ENCODE results near the gene AMZ2.
"Not testable (repeated sequence)": the region's sequence is repeated elsewhere in the genome, so short reads cannot be mapped to it uniquely, and the experiment has no call there.

The AMZ2 gene

DNA sequence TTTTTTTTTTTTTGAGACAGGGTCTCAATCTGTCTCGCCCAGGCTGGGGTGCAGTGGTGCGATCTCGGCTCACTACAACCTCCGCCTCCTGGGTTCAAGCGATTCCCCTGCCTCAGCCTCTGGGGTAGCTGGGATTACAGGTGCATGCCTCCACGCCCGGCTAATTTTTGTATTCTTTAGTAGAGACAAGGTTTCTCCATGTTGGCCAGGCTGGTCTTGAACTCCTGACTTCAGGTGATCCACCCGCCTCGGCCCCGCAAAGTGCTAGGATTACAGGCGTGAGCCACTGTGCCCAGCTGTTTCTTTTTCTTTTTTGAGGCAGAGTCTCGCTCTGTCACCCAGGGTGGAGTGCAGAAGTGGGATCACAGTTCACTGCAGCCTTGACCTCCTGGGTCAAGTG lies 27.1 kb upstream of the AMZ2 start:
- DNase-seq: not testable (repeated sequence)

DNA sequence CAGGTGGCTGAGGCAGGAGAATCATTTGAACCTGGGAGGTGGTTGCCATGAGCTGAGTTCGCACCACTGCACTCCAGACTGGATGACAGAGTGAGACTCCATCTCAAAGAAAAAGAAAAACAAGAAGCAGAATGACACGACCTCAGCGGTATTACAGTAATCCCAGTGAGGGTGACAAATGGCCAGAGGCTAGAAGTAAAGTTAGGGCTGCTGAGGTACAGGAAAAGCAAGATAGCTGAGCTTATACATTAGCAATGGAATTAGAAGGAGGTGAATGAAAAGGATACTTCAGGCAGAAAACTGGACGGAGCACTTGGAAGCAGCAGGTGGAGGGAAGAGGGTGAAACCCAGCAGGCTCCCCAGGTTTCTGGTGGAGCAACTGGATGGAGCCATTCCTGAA lies 26.1 kb upstream of the AMZ2 start:
- DNase-seq: no peak

DNA sequence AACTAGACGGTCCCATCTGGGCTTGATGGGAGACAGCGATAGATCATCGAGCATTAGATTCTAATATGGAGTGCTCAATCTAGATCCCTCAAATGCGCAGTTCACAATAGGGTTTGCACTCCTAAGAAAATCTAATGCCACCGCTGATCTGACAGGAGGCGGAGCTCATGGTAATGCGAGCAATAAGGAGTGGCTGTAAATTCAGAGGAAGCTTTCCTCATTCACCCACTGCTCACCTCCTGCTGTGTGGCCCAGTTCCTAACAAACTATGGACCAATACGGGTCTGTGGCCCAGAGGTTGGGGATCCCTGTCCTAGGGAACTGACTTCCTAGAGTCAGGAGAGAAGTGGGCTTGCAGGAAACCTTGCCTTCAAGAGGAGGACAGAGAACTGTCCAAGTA lies 25.2 kb upstream of the AMZ2 start:
- DNase-seq: no peak

DNA sequence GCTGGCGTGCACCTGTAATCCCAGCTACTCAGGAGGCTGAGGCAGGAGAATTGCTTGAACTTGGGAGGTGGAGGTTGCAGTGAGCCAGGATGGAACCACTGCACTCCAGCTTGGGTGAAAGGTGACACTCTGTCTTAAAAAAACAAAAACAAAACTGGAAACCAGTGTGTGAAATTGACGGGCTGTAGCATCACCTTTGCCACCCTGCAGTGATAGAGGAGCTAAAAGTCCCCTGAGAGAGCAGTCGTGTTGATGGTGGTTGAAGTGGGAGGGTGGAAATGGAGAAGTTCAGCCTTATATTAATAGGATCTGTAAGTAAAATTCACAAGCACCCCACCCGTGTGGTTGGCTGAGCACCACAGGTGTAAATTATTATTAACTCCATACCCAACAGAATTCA lies 22.8 kb upstream of the AMZ2 start:
- not testable (repeated sequence) for DNase-seq

DNA sequence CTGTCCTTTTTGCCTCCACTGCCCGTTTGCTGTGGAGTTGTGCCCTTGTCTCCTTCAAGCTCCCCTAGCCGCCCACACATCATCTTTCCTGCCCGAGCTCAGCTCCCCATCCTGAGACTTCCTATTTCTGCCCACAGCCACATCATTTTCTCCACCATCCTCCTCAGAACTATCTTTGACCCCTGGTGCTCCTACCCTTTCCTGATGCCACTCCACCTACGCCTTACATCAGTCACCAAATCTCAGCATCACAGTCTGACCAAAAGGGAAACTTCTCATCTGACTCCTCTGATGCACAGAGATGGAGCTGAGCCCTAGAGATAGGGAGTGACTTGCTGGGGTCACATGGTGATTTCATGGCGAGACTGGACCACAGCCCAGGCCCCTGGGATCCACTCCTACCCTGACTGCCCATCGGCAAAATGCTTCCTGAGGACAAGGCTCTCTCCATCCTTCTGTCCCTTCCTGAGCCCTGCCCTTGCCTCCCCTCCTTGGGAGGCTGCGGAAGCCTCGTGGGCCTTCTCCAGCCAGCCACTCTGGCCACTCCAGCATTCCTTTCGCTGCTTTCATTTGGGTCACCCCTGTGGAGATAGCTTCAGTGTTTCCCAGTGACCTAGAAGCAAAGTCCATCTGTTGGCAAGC lies 19.7 kb upstream of the AMZ2 start:
- not testable (repeated sequence) for DNase-seq

DNA sequence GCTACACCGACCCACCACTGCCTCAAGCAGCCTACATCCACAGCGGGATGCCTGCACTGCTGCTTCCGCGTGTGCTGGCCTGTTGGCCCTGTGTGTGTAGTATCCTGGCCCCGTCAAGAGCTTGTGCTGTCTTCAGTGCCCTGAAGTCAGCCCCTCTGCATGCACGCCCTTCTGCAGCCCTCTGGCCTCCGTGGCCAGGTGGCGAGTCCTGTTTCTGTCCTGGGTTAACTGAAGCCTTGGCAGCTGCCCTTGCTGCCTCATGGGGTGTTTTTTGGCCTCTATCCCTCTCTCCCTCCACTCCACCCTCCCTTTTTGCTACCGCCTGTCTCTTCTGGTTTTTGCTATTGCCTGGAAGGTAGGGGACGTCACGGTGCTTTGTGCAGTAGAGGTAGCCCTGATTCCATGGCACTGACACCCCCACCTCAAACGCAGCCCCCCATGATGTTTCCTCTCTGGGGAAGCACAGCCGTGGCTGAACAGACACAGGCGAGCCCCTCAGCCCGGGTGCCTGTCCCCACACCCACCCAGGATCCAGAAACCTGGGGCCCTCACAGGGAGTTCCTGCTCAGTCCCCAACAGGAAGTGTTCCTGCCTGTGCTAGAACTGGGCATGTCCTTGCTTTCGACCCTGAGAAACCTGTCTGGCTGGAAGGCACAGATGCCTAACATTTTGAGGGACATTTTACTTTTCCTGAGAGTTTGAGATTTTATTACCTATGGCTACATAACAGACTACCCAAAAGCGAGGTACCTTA lies 18.8 kb upstream of the AMZ2 start:
- DNase-seq: no peak

DNA sequence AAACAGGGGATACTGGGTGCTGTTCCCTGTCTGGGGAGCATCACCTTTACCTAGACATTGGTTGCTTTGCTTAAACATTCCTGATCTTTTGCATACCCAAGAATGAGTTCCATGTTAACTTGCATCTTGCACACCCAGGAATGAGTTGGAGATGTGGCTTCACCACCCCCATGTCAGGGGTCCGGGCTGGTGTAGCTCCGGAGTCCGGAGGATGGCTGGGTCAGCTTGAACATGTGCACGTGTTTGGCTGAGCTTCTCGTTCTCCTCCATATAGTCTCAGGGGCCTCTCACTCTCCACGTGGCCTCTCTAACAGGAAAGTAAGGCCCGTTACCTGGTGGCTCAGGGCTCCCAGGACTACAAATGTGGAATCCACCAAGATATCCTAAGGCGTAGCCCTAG lies 18.2 kb upstream of the AMZ2 start:
- no peak for DNase-seq

DNA sequence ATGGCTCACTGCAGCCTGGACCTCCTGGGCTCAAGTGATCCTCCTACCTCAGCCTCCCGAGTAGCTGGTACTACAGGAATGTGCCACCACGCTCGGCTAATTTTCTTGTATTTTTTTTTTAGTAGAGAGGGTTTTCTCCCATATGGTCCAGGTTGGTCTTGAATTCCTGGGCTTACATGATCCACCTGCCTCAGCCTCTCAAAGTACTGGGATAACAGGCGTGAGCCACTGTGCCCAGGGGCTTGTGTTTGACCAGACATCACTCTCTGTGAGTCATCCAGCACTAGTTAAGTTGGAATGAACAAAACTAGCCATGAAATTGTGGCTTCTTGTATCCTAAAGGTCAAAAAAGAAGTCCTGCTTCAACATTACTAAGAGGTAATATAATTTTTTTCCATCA lies 16.7 kb upstream of the AMZ2 start:
- not testable (repeated sequence) for DNase-seq

DNA sequence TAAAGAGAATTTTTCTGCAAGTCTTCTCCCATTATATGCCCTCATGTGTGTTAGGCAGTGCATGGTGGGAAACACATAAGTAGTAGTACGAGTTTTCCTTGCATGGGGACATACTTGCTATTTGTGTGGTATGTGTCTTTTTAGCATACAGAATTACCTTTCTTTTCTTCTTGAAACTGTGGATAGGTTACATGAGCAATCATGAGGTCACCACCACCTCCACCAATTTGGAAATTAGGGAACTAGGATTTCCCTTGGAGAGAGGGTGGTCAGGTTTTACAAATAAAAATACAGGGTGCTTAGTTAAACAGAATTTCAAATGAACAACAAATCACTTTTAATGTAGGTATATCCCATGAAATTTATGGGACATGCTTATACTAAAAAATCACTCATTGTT lies 16.3 kb upstream of the AMZ2 start:
- DNase-seq: no peak

DNA sequence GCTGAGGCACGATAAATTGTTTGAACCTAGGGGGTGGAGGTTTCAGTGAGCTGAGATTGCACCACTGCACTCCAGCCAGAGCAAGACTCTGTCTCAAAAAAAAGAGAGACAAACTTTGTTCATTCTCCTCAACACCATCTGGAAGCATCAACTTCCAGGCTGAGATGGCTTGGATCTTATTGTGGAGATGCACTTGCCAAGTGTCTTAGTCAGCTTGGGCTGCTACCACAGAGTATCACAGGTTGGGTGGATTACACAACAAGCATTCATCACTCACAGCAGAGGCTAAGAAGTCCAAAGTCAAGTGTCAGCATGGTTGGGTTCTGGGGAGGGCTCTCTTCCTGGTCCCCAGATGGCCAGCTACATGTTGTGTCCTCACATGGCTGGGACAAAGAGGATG lies 15.1 kb upstream of the AMZ2 start:
- peak; percentile 11 for DNase-seq

DNA sequence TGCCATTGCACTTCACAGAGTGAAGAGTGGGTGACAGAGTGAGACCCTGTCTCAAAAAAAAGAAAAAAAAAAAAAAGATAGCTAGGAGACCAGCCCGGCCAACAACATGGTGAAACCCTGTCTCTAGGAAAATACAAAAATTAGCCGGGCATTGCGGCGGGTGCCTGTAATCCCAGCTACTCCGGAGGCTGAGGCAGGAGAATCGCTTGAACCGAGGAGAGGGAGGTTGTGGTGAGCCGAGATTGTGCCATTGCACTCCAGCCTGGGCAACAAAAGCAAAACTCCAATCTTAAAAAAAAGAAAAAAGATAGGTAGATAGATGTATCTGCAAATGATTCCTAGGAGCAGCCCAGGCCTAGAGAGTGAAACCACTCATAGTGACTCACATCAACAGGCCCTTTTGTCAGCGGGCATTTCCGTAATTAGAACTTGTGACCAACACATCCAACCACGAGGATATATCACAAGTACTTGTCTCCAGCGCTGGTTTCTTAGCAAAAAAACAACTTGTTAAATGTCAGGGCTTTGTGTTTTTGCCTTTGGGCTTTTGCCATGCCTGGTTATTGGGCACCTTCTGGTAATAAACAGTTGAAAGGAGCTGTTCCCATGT lies 13.0 kb upstream of the AMZ2 start:
- DNase-seq: peak; percentile 69

DNA sequence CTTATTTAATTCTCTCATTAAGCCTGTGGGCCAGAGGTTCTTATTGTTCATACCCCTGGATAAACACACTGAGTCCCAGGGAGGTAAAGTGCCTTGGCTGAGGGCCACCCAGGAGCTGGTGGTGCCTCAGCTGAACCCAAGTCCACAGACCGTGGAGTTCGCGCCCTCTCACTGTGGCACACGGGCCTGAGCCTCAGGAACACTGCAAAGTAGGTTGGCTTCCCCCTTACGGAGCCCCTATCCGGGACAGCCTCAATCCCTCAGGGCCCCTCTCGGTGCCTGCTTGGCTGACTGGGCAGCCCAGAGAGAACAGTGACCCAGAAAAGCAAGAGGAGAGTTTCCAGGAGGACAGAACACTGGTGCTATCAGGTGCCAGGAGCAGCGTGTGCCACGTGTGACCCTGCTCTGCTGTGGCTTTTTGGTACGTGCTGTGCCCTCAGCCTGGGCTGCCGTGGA lies 12.5 kb upstream of the AMZ2 start:
- not testable (repeated sequence) for DNase-seq

DNA sequence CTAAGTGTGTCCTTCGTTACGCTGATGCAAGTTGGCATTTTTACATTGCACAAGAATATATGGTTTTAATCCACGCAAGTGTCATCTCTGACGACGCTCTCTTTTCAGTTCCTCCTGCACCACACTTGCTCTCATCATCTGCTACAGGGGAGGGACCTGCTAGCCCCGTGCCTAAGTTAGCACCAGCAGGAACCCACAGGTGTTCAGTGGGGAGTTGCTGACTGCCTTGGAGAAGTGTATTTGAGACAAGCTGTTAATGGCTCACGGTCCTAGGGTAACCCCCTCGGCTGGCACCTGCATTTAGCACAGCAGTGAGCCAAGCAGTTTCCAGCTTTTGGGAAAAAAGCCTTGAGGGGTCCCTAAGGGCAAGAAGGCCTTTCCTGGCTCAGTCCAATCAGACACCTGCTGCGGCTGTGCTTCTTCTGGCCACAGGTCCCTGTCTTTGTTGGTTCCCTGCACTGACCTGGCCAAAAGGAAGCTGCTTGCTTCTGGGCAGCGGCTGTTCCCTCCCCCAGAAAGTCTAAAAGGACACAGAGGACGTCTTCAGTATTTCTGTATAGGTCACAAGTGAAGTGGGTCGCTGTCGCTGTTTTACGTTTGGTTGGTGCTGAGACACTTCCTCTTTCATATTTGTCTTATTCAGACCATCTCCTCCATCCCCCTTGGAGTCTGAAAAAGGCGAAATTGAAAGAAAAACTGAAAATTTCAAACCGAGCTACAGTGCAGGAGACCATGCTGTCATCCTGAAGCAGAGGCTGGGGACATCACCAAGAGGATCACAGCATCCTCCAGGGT lies 10.3 kb upstream of the AMZ2 start:
- DNase-seq: not testable (repeated sequence)

DNA sequence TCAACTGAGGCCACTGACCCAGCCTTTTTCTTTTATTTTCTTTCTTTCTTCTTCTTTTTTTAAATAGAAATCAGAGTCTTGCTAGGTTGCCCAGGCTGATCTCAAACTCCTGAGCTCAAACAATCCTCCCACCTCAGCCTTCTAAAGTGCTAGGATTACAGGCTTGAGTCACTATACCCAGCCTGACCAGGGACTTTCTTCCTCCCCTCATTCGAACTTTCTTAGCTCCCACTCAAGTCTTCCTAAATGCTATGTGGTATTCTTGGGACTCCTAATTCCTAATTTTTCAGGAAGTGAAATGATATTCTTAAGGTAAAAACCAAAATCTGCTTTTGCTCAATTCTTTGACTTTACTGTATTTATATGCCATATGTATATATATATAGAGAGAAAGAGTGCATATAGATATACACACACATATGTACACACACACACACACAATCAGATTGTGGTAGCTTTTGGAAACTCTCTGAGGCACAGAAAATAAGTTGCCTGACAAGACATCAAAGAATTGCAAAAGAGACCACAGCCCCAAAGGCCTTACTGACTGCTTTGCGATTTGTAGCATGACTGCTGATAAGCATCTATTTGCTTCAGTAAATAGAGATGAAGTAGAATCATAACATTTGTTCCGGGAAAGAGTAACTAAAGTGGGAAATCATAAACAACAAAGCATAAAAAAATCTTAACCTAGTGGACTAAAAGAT lies 9.5 kb upstream of the AMZ2 start:
- no peak for DNase-seq

DNA sequence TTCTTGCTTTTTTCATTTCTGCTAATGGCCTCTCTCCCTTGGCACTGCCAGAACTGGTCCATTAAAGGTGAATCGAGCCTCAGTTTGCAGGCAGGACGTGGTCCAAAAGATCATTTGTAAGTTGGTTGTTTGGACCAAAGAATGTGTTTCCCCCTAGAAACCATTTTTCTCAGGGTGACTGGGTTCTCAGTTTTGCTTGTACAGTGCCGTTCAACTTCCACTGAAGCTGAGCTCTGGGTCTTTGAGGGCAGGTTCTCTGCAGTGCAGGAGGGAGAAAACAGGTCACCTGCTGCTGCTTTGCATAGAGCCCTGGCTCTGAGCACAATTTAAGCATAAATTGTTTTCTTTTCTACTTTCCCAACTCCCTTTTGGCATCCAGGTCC lies 9.0 kb upstream of the AMZ2 start:
- no peak for DNase-seq

DNA sequence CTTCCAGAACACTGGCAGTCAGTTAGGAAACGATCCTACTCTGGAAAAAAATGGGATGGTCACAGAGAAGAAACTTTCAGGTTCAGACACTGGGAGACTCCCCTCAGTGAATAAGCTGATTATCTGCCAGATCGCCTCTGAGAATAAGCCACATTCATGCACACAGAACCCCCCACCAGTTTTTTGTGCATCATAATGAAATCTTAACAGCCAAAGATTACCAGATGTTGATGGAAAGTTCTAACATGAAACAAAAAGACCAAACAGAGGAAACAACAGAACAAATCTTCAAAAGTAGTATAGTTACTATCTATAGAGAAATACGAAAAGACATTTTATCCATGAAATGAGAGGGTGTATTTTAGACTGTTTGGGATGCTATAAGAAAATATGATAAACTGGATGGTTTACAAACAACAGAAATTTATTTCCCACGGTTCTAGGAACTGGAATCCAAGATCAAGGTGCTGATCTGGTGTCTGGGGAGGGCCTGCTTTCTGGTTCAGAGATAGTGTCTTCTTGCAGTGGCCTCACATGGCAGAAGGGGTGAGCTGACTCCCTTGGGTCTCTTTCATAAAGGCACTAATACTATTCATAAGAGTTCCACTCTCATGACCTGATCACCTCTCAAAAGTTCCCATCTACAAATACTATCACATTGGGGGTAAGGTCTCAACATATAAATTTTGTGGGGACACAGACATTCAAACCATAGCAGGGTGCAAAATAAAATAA lies 8.0 kb upstream of the AMZ2 start:
- no peak for DNase-seq

DNA sequence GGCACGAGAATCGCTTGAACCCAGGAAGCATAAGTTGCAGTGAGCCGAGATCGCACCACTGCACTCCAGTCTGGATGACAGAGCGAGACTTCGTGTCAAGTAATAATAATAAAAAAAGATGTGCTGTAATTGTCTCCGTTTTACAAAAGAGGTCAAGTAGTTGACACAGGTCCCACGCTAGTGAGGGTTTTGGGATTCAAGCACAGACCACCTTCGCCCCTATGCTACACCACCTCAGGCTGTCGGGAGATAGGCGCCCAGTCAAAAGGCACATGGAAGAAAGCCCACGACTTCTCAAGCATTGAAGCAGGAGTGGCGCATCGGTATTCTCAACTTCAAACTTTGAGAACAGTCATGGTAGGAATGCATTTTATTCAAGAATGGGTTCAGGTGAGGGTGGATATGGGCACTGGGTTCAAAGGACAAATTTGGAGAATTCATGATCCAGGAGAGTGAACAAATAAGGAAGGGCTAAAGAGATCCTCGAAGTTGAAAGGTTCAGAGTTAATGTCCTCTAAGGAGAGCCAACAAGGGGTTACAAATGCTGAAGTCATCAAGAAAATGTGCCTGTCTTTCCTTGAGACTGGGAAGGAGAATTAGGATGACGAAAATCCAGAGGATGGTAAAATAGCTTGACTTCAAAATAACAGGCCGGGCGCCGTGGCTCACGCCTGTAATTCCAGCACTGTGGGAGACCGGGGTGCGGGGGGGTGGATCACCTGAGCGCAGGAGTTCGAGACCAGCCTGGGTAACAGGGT lies 1.4 kb upstream of the AMZ2 start:
- DNase-seq: no peak

DNA sequence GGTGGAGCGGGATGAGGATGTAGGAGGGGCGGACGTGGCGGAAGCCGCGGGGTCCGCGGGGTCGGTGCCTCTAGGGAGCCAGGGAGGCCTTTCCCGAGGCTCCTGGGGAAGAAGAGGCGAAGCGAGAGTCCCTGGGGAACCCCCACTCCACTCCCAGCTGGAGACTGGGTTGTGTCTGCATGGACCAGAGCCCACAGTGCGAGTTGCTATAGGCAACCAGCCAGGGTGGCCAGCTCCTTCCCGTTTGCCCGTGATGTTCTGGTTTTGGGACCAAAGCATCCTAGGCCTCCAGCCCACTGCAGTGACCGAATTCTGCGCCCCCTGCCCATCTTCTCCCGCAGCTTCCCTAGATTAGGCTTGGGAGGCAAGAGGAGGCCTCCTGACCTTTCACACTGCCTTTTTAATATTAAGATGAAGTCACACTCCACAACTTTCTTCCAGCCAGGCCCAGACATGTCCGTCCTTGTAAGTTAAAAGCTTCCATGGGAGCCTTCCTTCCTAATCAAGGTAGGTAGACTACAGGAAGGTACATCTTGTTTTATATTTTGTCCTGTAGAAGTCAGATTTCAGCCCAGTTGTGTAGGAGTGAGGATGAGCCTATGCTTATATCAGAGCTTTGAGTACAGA lies 469 bp downstream of the AMZ2 start:
- no peak for DNase-seq

DNA sequence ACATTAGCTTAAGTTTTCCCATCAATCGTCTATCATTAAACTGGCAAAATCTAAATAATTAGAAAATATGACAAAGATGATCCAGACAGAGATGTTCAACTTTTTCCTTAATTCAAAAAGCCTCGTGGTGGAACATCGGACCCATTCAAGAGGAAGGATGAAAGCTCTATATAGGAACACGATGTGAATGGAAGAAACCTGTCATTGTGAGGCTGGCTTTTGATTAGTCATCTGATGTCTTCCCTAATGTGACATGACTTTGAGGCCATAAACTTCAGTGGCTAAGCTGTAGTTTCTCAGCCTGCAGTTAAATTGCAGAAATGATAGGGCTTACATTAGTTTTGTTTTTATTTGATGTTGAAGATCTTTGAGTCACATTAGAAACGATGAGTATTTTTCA lies 1.0 kb downstream of the AMZ2 start:
- DNase-seq: no peak

DNA sequence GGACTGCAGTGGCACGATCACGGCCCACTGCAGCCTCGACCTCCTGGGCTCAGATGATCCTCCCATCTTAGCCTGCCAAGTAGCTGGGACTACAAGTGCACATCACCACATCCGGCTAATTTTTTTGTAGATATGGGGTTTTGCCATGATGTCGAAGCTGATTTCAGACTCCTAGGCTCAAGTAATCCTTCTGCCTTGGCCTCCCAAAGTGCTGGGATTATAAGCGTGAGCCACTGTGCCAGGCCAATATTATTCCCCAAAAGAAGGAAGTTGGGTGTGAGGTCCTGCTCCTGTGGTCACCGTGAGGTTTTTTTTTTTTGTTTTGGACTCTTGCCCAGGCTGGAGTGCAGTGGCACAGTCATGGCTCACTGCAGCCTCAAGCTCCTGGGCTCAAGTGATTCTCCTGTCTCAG lies 1.5 kb downstream of the AMZ2 start:
- DNase-seq: no peak

DNA sequence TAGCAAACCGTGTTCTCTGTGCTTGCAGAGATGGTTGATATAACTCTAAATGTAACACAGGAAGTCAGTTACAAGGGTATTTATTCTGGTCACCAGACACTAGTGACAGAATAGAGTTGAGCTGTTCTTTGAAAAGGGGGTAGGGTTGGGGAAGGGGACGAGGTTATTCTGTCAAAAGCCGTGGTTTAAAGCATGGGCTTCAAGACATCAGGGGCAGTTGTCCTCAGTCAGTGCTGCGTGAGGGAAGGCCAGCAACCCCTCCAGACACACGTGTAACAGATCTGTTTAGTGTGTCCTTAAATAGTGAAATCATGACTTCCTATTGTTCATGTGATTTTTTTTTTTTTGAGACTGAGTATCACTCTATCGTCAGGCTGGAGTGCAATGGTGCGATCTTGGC lies 5.6 kb downstream of the AMZ2 start:
- DNase-seq: not testable (repeated sequence)

Data from fibroblast of skin of right biceps (primary cell).